Astrocyte (in vitro differentiated cells and primary cell): Measurements from ENCODE around the gene PPP1R12A. TPM values are rescaled to one million over a fixed set of nuclear protein-coding genes. Genes with fewer than 3 reads are reported as not detected.

Experiments
- DNase-seq: peaks from one replicate; pipeline ENCODE4 v3.0.0-alpha.2; 2010; ENCODE audit warnings: low read depth
- FAIRE-seq: peaks from 2 replicates; lab custom pipeline; 2011; peaks lifted over from hg19 to GRCh38; lab: Jason Lieb, UNC
- H2AFZ ChIP-seq: 2 replicates; pipeline ENCODE4 v1.6.0; 2012; ENCODE audit warnings: low read depth, low read length, inconsistent platforms
- H3K27ac ChIP-seq: 2 replicates; pipeline ENCODE4 v1.5.1; 2011; ENCODE audit warnings: low read depth, low read length, inconsistent platforms
- H3K27me3 ChIP-seq: 2 replicates; pipeline ENCODE4 v1.6.0; 2011; ENCODE audit warnings: low read length, inconsistent platforms; ENCODE audit not compliant: insufficient read depth
- H3K36me3 ChIP-seq: 2 replicates; pipeline ENCODE4 v1.5.1; 2011; ENCODE audit warnings: low read length, inconsistent platforms; ENCODE audit not compliant: insufficient read depth
- H3K4me1 ChIP-seq: 2 replicates; pipeline ENCODE4 v1.5.1; 2011; ENCODE audit warnings: low read length, inconsistent platforms; ENCODE audit not compliant: insufficient read depth
- H3K4me2 ChIP-seq: 2 replicates; pipeline ENCODE4 v1.6.0; 2012; ENCODE audit warnings: low read length, inconsistent platforms
- H3K4me3 ChIP-seq: 2 replicates; pipeline ENCODE4 v1.5.1; 2011; ENCODE audit warnings: low read depth, mild to moderate bottlenecking, low read length, inconsistent platforms; ENCODE audit not compliant: insufficient read depth
- H3K79me2 ChIP-seq: 2 replicates; pipeline ENCODE4 v1.6.0; 2012; ENCODE audit warnings: mild to moderate bottlenecking, low read length, inconsistent platforms; ENCODE audit not compliant: insufficient read depth
- H3K9ac ChIP-seq: 2 replicates; pipeline ENCODE4 v1.6.0; 2012; ENCODE audit warnings: mild to moderate bottlenecking, low read length, inconsistent platforms
- H3K9me3 ChIP-seq: 2 replicates; pipeline ENCODE4 v1.5.1; 2012; ENCODE audit warnings: low read depth, mild to moderate bottlenecking, low read length, inconsistent platforms; ENCODE audit not compliant: insufficient read depth
- H4K20me1 ChIP-seq: 2 replicates; pipeline ENCODE4 v1.6.0; 2012; ENCODE audit warnings: low read length, inconsistent platforms; ENCODE audit not compliant: insufficient read depth
- H3K27ac Mint-ChIP-seq: one replicate; pipeline ENCODE4 v1.8.0; 2021; ENCODE audit warnings: mild to moderate bottlenecking, mixed read lengths; ENCODE audit not compliant: unreplicated experiment
- H3K27me3 Mint-ChIP-seq: one replicate; pipeline ENCODE4 v1.8.0; 2021; ENCODE audit warnings: low read depth, mixed read lengths; ENCODE audit not compliant: unreplicated experiment
- H3K36me3 Mint-ChIP-seq: one replicate; pipeline ENCODE4 v1.8.0; 2021; ENCODE audit warnings: low read depth, mixed read lengths; ENCODE audit not compliant: unreplicated experiment
- H3K4me1 Mint-ChIP-seq: one replicate; pipeline ENCODE4 v1.8.0; 2021; ENCODE audit warnings: low read depth, mixed read lengths; ENCODE audit not compliant: unreplicated experiment
- H3K4me3 Mint-ChIP-seq: one replicate; pipeline ENCODE4 v1.8.0; 2021; ENCODE audit warnings: mild to moderate bottlenecking, moderate library complexity, mixed read lengths; ENCODE audit not compliant: unreplicated experiment
- H3K9me3 Mint-ChIP-seq: one replicate; pipeline ENCODE4 v1.8.0; 2021; ENCODE audit warnings: mild to moderate bottlenecking, mixed read lengths; ENCODE audit not compliant: unreplicated experiment
- CTCF ChIP-seq: IDR thresholded peaks from 2 replicates; pipeline ENCODE4 v1.5.1; 2011; ENCODE audit warnings: low read depth, mild to moderate bottlenecking, inconsistent platforms, low read length, moderate library complexity; ENCODE audit not compliant: insufficient read depth
- EZH2 ChIP-seq: IDR thresholded peaks from 2 replicates; pipeline ENCODE4 v1.6.1; 2012; ENCODE audit warnings: mild to moderate bottlenecking, low read length, inconsistent platforms; ENCODE audit not compliant: insufficient read depth
- total RNA-seq: library from RNA; stranded (reverse); gene quantifications from 2 replicates; pipeline ENCODE4 v1.2.1, GENCODE V29; 2021

Gene PPP1R12A
- total RNA-seq, 1 donor from 2014 or later = 115 TPM

DNA sequence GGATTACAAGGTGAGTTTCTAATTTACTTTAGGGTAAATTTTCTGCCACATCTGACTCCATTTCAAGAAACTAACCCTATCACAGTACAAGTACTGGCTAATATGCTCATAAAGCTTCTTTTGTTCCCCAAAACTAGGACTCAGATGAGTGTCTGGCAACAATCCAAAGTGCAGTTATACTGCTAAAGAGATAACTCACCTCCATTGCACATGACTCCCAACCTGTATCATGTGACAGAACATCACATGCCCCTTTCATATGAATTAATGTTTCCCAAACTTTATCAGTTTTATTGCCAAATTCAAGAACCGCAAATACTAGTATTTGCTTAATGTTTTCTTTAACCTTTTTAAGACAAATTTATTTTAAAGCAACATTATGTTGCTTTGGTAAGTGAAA, 3.9 kb upstream of the PPP1R12A start:
- H2AFZ ChIP-seq = no peak overlapping the region
- Mint-ChIP-seq H3K9me3 (no peaks in the 10 kb centered on the region), H3K36me3 (peaks cover 3% of the 10 kb centered on the region), H3K27ac (no peak overlapping the region), H3K4me1 (peaks cover 7% of the 10 kb centered on the region), H3K27me3 (no peaks in the 10 kb centered on the region), H3K4me3 (no peak overlapping the region)
- H3K79me2 ChIP-seq = peaks cover 26% of the 10 kb centered on the region
- H3K9ac ChIP-seq = no peak overlapping the region
- no peak overlapping the region for H3K4me2 ChIP-seq
- H3K36me3 ChIP-seq = no peaks in the 10 kb centered on the region
- FAIRE-seq (no peak), DNase-seq (no peak)
- H3K27ac ChIP-seq = no peak overlapping the region
- H3K4me1 ChIP-seq = peaks cover 7% of the 10 kb centered on the region
- peaks cover 5% of the 10 kb centered on the region for H4K20me1 ChIP-seq
- H3K9me3 ChIP-seq = no peaks in the 10 kb centered on the region
- H3K4me3 ChIP-seq = no peak overlapping the region
- H3K27me3 ChIP-seq = no peaks in the 10 kb centered on the region
- TF ChIP-seq EZH2 (no peak), CTCF (no peak)

GRCh38 chr12:79936670-79937069, 1.8 kb upstream of the PPP1R12A start:
- H3K4me1 ChIP-seq = peaks cover 7% of the 10 kb centered on the region
- Mint-ChIP-seq H3K4me3 (peak overlapping the region; percentile 100), H3K36me3 (peaks cover 3% of the 10 kb centered on the region), H3K4me1 (peaks cover 7% of the 10 kb centered on the region), H3K27me3 (no peaks in the 10 kb centered on the region), H3K27ac (no peak overlapping the region), H3K9me3 (no peaks in the 10 kb centered on the region)
- DNase-seq (no peak), FAIRE-seq (no peak)
- H3K9ac ChIP-seq = peak overlapping the region; percentile 99
- no peaks in the 10 kb centered on the region for H3K36me3 ChIP-seq
- H3K9me3 ChIP-seq = no peaks in the 10 kb centered on the region
- H3K27ac ChIP-seq = no peak overlapping the region
- no peak overlapping the region for H3K4me3 ChIP-seq
- H4K20me1 ChIP-seq = peaks cover 24% of the 10 kb centered on the region
- H3K4me2 ChIP-seq = peak overlapping the region; percentile 90
- H3K79me2 ChIP-seq = peaks cover 48% of the 10 kb centered on the region
- no peak for TF ChIP-seq CTCF
- TF ChIP-seq EZH2 = no peak
- H2AFZ ChIP-seq = no peak overlapping the region
- no peaks in the 10 kb centered on the region for H3K27me3 ChIP-seq

DNA sequence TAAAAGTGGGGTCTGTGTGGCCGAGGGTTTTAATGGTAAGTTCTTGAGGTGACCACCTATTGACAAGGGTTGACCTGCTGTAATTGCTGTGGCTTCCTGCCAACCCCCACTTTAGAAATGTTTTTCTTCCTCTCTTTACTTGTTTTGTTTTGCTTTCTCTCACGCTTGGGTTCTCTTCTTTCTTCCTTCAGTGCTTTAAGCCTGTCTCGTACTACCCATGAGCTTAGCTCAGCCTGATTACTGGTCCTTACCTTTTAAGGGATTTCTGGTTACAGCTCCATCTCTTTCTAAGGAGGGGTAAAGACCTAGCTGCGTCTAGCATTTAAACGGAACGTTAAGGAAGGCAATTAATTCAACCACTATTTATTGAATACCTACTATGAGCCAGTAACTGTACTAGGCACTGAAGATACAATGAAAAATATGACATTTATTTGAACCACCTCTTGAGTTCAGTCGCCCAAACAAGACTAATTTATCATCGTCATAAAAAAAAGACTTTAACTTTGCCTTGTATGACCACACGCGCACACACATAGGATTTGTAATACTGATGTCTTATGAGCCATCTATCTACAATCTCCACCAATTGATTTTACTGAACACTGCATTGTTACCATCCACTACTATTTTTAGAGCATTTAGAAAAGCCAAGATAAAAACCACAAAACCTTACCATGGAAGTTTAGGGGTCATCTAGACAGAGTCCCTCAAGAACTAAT, 888 bp upstream of the PPP1R12A start:
- Mint-ChIP-seq H3K27me3 (no peaks in the 10 kb centered on the region), H3K4me1 (peaks cover 10% of the 10 kb centered on the region), H3K36me3 (peaks cover 3% of the 10 kb centered on the region), H3K9me3 (no peaks in the 10 kb centered on the region), H3K27ac (peak overlapping the region; percentile 91), H3K4me3 (peak overlapping the region; percentile 100)
- FAIRE-seq (no peak), DNase-seq (peak; percentile 45)
- no peaks in the 10 kb centered on the region for H3K36me3 ChIP-seq
- H3K4me3 ChIP-seq = peak overlapping the region; percentile 99
- H2AFZ ChIP-seq = peak overlapping the region; percentile 85
- H4K20me1 ChIP-seq = peaks cover 31% of the 10 kb centered on the region
- H3K4me2 ChIP-seq = peak overlapping the region; percentile 90
- peak overlapping the region; percentile 98 for H3K27ac ChIP-seq
- TF ChIP-seq EZH2 = no peak
- no peak for TF ChIP-seq CTCF
- H3K27me3 ChIP-seq = no peaks in the 10 kb centered on the region
- peak overlapping the region; percentile 99 for H3K9ac ChIP-seq
- H3K4me1 ChIP-seq = peaks cover 11% of the 10 kb centered on the region
- H3K79me2 ChIP-seq = peaks cover 57% of the 10 kb centered on the region
- no peaks in the 10 kb centered on the region for H3K9me3 ChIP-seq
